OCI-LY3 (cell line): ENCODE results near the gene POLG2.

Experiments
- H2AFZ ChIP-seq: fragments of 200-600, 300-600 bp; shearing (Covaris generic); 2 replicates; pipeline ENCODE4 v1.6.0; 2014; ENCODE audit warnings: antibody characterized with exemption, low read depth, low read length
- H3K27ac ChIP-seq: fragments of 200-600, 300-600 bp; sonication (generic); 2 replicates; pipeline ENCODE4 v1.5.1; 2014; ENCODE audit warnings: mild to moderate bottlenecking, low read length, moderate library complexity, mixed read lengths
- H3K27me3 ChIP-seq: fragments of 200-600, 300-600 bp; sonication (generic); 2 replicates; pipeline ENCODE4 v1.6.1; 2014; ENCODE audit warnings: low read depth, low read length, mixed read lengths
- H3K36me3 ChIP-seq: fragments of 200-600, 300-600 bp; sonication (generic); replicated peaks from 2 replicates; pipeline ENCODE3; 2014; ENCODE audit warnings: low read depth, low read length, mixed read lengths
- H3K4me1 ChIP-seq: fragments of 300-600, 200-600 bp; sonication (generic); 2 replicates; pipeline ENCODE4 v1.6.1; 2014; ENCODE audit warnings: low read length, mixed read lengths
- H3K4me2 ChIP-seq: fragments of 200-600, 300-600 bp; sonication (generic); 2 replicates; pipeline ENCODE4 v1.6.1; 2014; ENCODE audit warnings: low read length, mixed read lengths
- H3K4me3 ChIP-seq: fragments of 300-600, 200-600 bp; sonication (generic); 2 replicates; pipeline ENCODE4 v1.5.1; 2014; ENCODE audit warnings: antibody characterized with exemption, mild to moderate bottlenecking, low read length, moderate library complexity
- H3K79me2 ChIP-seq: fragments of 300-600, 200-600 bp; shearing (Covaris generic); 2 replicates; pipeline ENCODE4 v1.6.1; 2014; ENCODE audit warnings: mild to moderate bottlenecking, low read length, mixed read lengths
- H3K9ac ChIP-seq: fragments of 300-600, 200-600 bp; shearing (Covaris generic); 2 replicates; pipeline ENCODE4 v1.6.0; 2014; ENCODE audit warnings: mild to moderate bottlenecking, low read length, moderate library complexity
- H3K9me3 ChIP-seq: fragments of 200-600, 300-600 bp; shearing (Covaris generic); 2 replicates; pipeline ENCODE4 v1.6.1; 2014; ENCODE audit warnings: low read length, mixed read lengths; ENCODE audit not compliant: insufficient read depth
- H4K20me1 ChIP-seq: fragments of 200-600, 300-600 bp; sonication (generic); 2 replicates; pipeline ENCODE4 v1.6.1; 2016; ENCODE audit warnings: low read length, mixed read lengths; ENCODE audit not compliant: insufficient read depth
- CTCF ChIP-seq: fragments of 200-600, 300-600 bp; sonication (generic); IDR thresholded peaks from 2 replicates; pipeline ENCODE4 v1.5.1; 2014; ENCODE audit warnings: antibody characterized with exemption, low read length, low read depth
- EZH2phosphoT487 ChIP-seq: fragments of 200-600 bp; shearing (Covaris generic); IDR thresholded peaks from 2 replicates; pipeline ENCODE4 v1.6.1; 2018; ENCODE audit warnings: antibody characterized with exemption, mixed run types, low read depth

The POLG2 gene

GRCh38 chr17:64496786-64497564 lies at the start of gene POLG2:
Gene POLG2, minus strand, starts transcription at chr17:64497054. Its CDS starts 86 bp downstream, at chr17:64496968.
- H3K4me2 ChIP-seq, result peak within 1 kb of the TSS; percentile 88
- H3K9me3 ChIP-seq, result no peaks in the 10 kb centered on the region
- H3K36me3 ChIP-seq, result peaks cover 56% of the 10 kb centered on the region
- H3K9ac ChIP-seq, result peak within 1 kb of the TSS; percentile 89
- TF ChIP-seq EZH2phosphoT487 (no peak), CTCF (peak; percentile 62)
- peaks cover 39% of the 10 kb centered on the region for H3K4me1 ChIP-seq
- no peaks in the 10 kb centered on the region for H3K27me3 ChIP-seq
- no peaks in the 10 kb centered on the region for H4K20me1 ChIP-seq
- peak within 1 kb of the TSS; percentile 93 for H3K27ac ChIP-seq
- peak within 1 kb of the TSS; percentile 94 for H3K4me3 ChIP-seq
- H2AFZ ChIP-seq, result peak within 1 kb of the TSS; percentile 78
- peaks cover 64% of the 10 kb centered on the region for H3K79me2 ChIP-seq

GRCh38 chr17:64544742-64545141 lies 47.9 kb upstream of the POLG2 start:
- no peak overlapping the region for H3K27ac ChIP-seq
- H2AFZ ChIP-seq, result no peak overlapping the region
- no peaks in the 10 kb centered on the region for H3K4me1 ChIP-seq
- H3K27me3 ChIP-seq, result no peaks in the 10 kb centered on the region
- H3K36me3 ChIP-seq, result peaks cover 26% of the 10 kb centered on the region
- no peak overlapping the region for H3K9ac ChIP-seq
- no peaks in the 10 kb centered on the region for H3K79me2 ChIP-seq
- no peak for TF ChIP-seq EZH2phosphoT487
- TF ChIP-seq CTCF, result no peak
- H4K20me1 ChIP-seq, result no peaks in the 10 kb centered on the region
- H3K4me3 ChIP-seq, result no peak overlapping the region
- H3K4me2 ChIP-seq, result no peak overlapping the region
- H3K9me3 ChIP-seq, result no peaks in the 10 kb centered on the region

GRCh38 chr17:64540118-64540776 lies 43.4 kb upstream of the POLG2 start:
- Histone ChIP-seq H2AFZ (no peak overlapping the region), H3K4me1 (no peaks in the 10 kb centered on the region), H3K9ac (no peak overlapping the region), H3K27me3 (no peaks in the 10 kb centered on the region), H3K27ac (no peak overlapping the region), H3K4me2 (no peak overlapping the region), H4K20me1 (no peaks in the 10 kb centered on the region), H3K4me3 (no peak overlapping the region), H3K9me3 (no peaks in the 10 kb centered on the region), H3K79me2 (no peaks in the 10 kb centered on the region), H3K36me3 (peaks cover 51% of the 10 kb centered on the region)
- no peak for TF ChIP-seq EZH2phosphoT487
- TF ChIP-seq CTCF, result no peak

- H3K27ac ChIP-seq, result no peak overlapping the region
- no peak overlapping the region for H3K9ac ChIP-seq
These were observed 41.8 kb upstream of the POLG2 start for GRCh38 chr17:64538508-64539130.

More at GRCh38 chr17:64538508-64539130, 41.8 kb upstream of the POLG2 start:
- H3K36me3 ChIP-seq, result peaks cover 67% of the 10 kb centered on the region
- H3K9me3 ChIP-seq, result no peaks in the 10 kb centered on the region
- H3K79me2 ChIP-seq, result no peaks in the 10 kb centered on the region
- H3K4me1 ChIP-seq, result no peaks in the 10 kb centered on the region
- TF ChIP-seq EZH2phosphoT487, result no peak
- TF ChIP-seq CTCF, result no peak
- H4K20me1 ChIP-seq, result no peaks in the 10 kb centered on the region
- no peaks in the 10 kb centered on the region for H3K27me3 ChIP-seq
- H3K4me2 ChIP-seq, result no peak overlapping the region
- H2AFZ ChIP-seq, result no peak overlapping the region
- no peak overlapping the region for H3K4me3 ChIP-seq
